ENCODE measurements around the gene MMEL1. TPM values are rescaled to one million over a fixed set of nuclear protein-coding genes. Genes with fewer than 3 reads are reported as not detected.
A peak's percentile ranks its signal among the peaks of the same experiment; 100 is the strongest.

The MMEL1 gene
- total RNA-seq, 2 donors from 2014 or later: not detected

DNA sequence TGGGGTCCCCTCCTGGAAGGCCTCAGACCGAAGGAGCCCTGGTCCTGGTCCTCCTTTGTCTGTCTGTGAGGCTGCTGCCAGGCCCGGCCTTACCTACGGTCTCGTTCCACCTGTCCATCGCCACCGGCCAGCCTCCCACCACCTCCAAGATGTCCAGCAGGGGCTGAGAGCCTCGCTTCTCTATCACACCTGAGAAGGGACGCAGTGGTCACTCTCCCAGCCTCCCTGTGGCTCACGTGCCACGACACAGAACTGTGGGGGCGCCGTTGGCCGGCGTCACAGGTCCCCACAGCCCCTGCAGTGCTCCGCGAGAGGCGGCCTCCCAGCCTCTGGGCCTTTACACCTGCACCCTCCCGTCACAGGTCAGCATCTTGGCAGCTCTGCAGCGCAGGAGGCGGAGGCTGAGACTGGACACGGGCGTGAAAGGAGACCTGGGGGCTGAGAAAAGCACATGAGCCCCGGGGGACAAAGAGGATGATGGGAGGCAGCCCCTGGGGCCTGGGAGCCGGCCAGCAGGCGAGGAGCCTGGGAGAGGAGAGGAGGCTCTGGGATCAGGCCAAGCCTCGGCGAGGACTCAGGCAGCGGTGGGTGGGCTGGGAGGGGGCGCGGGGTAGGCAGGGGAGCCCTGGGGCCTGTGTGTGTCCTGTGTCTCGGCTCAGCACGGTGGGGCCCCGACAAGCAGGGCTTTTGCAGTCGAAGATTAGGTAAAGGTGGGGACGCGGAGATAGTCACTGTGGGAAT, 25.8 kb downstream of the MMEL1 start:
- H3K36me3 ChIP-seq (replicated peaks in 1 of 2; ENCODE audit: insufficient read depth in 1 of 2, low read depth in 2 of 2): no peaks in the 10 kb centered on the region
- intact Hi-C loops (cut with DNase I): no loop called here
- H3K27me3 ChIP-seq: no peaks in the 10 kb centered on the region
- ATAC-seq: no peak
- 74 to 85% methylated on average over 23 to 27 of the region's 36 CpGs for WGBS, 2 donors
- H3K27ac ChIP-seq: no peak overlapping the region
- no peaks in the 10 kb centered on the region for H3K4me1 ChIP-seq
- TF ChIP-seq POLR2A (IDR thresholded peaks at IDR 0.05): no peak
- TF ChIP-seq, protein P1, sequence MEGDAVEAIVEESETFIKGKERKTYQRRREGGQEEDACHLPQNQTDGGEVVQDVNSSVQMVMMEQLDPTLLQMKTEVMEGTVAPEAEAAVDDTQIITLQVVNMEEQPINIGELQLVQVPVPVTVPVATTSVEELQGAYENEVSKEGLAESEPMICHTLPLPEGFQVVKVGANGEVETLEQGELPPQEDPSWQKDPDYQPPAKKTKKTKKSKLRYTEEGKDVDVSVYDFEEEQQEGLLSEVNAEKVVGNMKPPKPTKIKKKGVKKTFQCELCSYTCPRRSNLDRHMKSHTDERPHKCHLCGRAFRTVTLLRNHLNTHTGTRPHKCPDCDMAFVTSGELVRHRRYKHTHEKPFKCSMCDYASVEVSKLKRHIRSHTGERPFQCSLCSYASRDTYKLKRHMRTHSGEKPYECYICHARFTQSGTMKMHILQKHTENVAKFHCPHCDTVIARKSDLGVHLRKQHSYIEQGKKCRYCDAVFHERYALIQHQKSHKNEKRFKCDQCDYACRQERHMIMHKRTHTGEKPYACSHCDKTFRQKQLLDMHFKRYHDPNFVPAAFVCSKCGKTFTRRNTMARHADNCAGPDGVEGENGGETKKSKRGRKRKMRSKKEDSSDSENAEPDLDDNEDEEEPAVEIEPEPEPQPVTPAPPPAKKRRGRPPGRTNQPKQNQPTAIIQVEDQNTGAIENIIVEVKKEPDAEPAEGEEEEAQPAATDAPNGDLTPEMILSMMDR (IDR thresholded peaks at IDR 0.05): no peak
- DNase-seq: no peak
- no peaks in the 10 kb centered on the region for H3K9me3 ChIP-seq
- H3K4me3 ChIP-seq: no peak overlapping the region

DNA sequence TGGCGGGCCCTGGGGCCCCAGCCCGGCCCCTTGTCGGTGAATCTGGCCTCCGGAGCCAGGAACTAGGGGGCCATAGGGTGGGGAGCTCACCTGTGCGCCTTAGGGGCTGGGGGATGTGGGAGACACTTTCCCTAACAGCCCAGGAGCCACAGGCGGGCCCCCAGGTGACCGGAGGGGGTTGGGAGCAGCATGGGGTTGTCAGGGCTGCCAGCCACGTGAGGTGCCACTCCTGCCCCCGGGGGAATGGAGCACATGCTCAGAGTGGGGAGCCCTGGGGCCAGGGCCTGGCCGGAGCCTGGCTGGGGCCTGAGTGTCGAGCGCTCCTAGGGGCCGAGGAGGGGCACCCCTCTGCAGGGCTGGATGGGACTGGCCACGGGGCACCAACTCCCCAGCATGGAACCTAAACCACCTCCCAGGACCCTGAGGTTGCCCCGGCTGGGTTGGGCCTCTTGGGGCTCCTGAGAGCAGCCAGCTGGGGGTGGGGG, 26.4 kb downstream of the MMEL1 start:
- no peak for DNase-seq
- intact Hi-C loops (cut with DNase I): no loop called here
- TF ChIP-seq, protein P1 (IDR thresholded peaks at IDR 0.05): no peak
- TF ChIP-seq POLR2A (IDR thresholded peaks at IDR 0.05): no peak
- H3K27ac ChIP-seq: no peak overlapping the region
- H3K27me3 ChIP-seq: no peaks in the 10 kb centered on the region
- H3K9me3 ChIP-seq: no peaks in the 10 kb centered on the region
- no peak for ATAC-seq
- no peaks in the 10 kb centered on the region for H3K36me3 ChIP-seq (replicated peaks in 1 of 2; ENCODE audit: insufficient read depth in 1 of 2, low read depth in 2 of 2)
- WGBS, 2 donors: 74 to 77% methylated on average over 5 to 15 of the region's 15 CpGs
- no peak overlapping the region for H3K4me3 ChIP-seq
- H3K4me1 ChIP-seq: no peaks in the 10 kb centered on the region

DNA sequence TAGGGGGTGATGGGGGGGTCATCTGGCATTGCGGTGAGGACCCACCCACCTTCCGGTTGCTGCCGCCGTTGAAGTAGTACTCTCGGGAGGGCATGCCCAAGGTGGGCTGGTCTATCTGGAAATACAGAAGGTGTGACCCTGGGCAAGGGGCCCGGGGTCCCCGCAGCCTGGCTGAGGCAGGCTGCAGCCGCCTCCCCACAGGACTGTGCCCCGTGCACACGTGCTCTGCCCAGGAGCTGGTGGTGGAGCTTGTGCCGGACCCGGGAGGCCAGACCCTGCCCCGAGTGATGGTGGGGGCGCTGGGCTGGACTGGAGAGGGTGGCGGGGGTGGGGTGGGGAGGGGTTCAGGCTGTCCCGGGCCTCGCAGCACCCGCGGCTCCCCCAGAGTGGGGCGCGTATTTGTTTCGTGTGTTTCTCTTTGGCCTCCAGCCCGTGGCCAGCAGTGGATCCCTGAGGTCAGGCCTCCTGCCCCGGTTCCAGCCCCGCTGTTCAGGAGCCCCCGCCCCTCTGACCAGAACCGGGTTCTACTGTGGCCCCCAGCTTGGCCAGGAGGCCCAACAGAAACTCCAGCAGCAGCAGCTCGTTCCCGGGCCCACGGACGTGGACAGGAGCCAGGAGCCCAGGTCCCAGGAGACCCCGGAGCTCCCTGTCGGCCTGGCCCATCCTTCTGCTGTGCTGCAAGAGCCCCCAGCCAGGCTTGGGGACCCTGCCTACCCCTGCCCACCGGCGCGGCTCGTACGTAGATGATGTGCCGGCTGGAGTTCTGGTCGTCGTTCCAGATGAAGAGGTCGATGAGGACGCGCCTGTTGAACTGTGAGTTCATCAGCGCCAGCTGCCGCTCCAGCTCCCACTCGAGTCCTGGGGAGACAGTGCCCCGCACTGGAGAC, 27.1 kb downstream of the MMEL1 start:
- Histone ChIP-seq H3K27ac (no peak overlapping the region), H3K27me3 (no peaks in the 10 kb centered on the region), H3K4me3 (no peak overlapping the region), H3K9me3 (no peaks in the 10 kb centered on the region), H3K36me3 (replicated peaks in 1 of 2; ENCODE audit: insufficient read depth in 1 of 2, low read depth in 2 of 2) (no peaks in the 10 kb centered on the region), H3K4me1 (no peaks in the 10 kb centered on the region)
- 76 to 85% methylated on average over 10 to 33 of the region's 48 CpGs for WGBS, 2 donors
- DNase-seq (peak in 1 of 4 donors; percentile 9), ATAC-seq (no peak)
- TF ChIP-seq, protein P1 (IDR thresholded peaks at IDR 0.05): no peak
- no peak for TF ChIP-seq POLR2A (IDR thresholded peaks at IDR 0.05)
- intact Hi-C loops (cut with DNase I): no loop called here

DNA sequence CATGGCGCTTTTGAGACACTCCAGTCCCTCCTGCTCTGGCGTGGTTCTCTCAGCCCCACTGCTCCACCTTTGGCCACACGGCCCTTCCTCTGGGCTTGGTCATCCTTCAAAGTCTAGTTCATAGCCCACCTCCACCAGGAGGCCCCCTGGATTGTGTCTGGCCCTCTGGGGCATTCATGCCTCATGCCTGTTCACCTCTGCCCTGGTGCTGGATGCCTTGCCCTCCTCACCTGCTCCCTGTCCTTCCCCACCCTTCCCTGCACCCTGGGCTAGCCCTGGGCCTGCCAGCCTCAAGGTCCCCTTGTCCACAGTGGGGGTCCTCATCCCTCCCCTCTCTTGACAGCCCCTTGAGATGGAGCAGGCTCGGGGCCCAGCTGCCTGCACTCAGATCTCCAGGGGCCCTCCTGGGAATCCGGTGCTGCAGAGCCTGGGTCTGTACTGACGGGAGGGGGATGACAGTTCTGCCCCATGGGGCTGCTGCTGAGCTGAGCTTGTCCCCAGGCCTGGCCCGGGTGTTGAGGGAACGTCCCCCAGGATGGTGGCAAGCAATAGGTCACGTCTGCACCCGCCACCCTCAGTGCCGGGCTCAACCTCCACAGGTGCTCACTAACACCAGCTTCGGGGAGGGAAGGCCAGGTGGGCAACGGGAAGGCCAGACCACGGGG, 27.8 kb downstream of the MMEL1 start:
- Histone ChIP-seq H3K4me1 (no peaks in the 10 kb centered on the region), H3K9me3 (no peaks in the 10 kb centered on the region), H3K27me3 (no peaks in the 10 kb centered on the region), H3K4me3 (no peak overlapping the region), H3K36me3 (replicated peaks in 1 of 2; ENCODE audit: insufficient read depth in 1 of 2, low read depth in 2 of 2) (no peaks in the 10 kb centered on the region), H3K27ac (no peak overlapping the region)
- TF ChIP-seq, protein P1 (IDR thresholded peaks at IDR 0.05): no peak
- TF ChIP-seq POLR2A (IDR thresholded peaks at IDR 0.05): no peak
- DNase-seq (no peak), ATAC-seq (no peak)
- intact Hi-C loops (cut with DNase I): no loop called here
- 60 to 75% methylated on average over 3 to 14 of the region's 14 CpGs for WGBS, 2 donors

Measured in body of pancreas (tissue), 4 donors.